NCI-H69 (cell line): ENCODE measurements around the gene GPBP1.

Experiments
- DNase-seq: peaks from one replicate; lab custom pipeline; 2025; lab: John Stamatoyannopoulos, UW

The GPBP1 gene

DNA sequence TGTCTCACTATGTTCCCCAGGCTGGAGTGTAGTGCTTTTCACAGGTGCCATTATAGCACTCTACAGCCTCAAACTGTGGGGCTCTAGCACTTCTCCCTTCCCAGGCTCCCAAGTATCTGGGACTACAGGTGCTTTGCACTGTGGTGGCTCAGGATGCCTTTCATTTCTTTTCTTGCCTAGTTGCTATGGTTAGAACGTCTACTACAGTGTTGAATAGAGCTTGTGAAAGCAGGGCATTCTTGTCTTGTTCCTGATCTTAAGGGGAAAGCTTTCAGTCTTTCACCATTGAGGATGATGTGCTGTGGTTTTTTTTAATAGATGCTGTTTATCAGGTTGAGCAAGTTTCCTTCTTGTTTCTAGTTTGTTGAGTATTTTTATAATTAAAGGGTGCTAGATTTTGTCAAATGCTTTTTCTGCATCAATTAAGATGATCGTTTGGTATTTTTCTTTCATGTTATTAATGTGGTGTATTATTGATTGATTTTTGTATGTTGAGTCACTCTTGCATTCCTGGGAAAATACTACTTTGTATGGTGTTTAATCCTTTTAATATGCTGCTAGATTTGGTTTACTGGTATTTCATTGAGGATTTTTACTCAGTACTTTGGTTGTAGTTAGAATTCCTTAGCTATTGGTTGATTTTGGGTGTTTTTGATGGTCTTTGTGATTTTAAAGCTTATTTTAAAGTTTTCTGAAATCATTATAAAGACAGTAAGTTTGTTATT lies 35.6 kb downstream of the GPBP1 start:
- no peak for DNase-seq

DNA sequence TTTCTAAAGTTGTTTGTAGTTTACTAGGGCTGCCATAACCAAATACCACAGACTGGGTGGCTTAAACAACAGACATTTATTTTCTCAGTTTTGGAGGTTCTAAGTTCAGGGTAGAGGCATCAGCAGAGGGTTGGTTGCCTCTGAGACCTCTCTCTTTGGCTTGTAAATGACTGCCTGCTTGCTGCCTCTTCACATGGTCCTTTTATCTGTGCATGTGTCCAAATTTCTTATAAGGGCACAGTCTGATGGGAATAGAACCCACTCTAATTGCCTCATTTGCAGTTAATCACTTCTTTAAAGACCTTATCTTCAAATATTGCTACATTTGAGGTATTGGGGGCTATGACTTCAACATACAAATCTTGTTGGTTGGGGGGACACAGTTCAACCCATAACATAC lies 36.8 kb downstream of the GPBP1 start:
- DNase-seq: no peak

DNA sequence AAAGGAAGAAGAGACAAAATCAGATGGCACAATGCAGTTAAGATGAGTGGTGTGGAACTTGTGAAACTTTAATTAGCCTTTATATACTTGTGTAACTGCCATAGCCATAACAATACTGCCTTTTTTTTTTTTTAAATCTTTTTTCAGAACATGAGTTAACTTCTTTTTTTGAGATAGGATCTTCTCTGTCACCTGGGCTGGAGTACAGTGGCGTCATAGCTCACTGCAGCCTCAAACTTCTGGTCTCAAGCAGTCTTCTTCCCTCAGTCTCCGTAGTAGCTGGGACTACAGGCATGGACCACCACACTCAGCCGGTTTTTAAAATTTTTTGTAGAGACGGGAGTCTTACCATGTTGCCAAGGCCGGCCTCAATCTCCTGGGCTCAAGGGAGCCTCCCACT lies 37.2 kb downstream of the GPBP1 start:
- no peak for DNase-seq

DNA sequence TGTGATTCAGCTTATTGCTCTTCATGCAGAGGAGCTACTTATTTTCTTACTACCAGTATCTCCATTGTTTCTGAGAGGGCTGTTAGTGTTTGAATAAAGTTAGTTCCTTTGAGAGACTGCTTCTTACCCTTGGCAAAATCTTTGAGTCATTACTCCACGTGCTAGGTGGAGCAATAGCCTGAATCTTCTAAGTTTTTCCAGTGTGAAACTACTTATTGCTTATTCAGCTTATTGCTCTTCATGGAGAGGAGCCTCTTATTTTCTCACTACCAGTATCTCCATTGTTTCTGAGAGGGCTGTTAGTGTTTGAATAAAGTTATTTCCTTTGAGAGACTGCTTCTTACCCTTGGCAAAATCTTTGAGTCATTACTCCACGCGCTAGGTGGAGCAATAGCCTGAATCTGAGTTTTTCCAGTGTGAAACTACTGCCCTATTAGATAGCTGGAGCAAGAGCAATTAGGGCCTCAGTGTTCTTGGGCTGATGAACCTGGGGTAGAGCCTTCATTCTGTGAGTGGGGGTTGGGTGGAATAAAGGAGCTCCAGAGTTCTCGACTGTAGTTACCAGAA lies 41.9 kb downstream of the GPBP1 start:
- DNase-seq: no peak

DNA sequence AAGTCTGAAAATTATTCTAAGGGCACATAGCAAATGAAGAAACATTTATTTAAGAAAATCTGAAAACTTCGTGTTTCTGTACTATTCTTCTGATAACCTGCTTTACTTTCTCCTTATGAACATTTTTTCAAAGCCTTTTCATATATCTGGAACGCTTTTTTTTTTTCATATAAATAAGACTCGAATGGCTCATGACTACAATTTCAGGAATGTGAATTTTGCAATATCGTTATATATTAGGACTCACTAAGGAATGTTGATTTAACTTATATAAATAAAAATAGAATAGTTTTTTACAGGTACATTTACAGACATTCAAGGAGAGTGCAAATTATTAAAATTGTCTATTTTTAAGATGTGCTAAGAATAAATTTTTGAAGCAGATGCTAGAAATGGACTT lies 42.9 kb downstream of the GPBP1 start:
- DNase-seq: no peak

DNA sequence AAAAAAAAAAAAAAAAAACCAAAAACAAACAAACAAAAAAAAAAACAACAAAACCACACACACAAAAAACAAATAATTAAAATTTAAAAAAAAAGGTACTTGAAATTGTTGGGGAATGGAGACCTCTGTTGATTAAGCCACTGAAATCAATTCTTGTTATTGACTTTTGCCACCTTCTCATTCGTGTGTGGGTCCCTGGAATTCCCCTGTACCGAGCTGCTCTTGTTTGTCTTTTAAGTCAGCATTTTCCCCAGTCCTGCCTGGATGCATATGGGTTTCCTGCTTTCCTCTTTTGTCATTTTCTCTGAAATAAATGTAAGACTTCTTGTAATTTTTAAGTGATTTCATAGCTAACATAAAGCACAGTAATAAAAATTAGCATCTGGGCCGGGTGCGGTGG lies 45.5 kb downstream of the GPBP1 start:
- DNase-seq: no peak

DNA sequence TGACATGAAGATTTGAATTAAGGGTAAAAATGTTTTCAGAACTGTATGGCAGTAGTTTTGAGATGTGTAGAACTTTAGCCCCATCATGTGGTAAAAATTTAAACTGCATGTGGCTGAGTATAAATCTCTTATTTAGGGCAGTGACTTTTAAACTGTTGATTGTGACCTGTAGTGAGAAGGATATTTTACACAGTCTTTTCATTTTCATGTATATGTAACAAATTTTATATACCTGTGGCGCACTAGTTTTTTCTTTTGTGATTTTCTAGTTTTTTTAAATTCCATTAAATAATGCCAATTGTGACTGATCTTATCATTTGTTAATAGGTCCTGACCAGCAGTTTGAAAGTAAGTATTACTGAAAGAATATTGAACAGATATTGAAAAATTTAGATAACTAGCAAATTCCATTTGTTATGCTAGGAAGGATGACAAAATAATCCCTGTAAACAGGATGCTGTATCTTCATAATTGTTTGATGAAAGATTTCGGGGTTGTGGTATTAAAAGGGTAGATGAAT lies 47.2 kb downstream of the GPBP1 start:
- DNase-seq: peak; percentile 56

DNA sequence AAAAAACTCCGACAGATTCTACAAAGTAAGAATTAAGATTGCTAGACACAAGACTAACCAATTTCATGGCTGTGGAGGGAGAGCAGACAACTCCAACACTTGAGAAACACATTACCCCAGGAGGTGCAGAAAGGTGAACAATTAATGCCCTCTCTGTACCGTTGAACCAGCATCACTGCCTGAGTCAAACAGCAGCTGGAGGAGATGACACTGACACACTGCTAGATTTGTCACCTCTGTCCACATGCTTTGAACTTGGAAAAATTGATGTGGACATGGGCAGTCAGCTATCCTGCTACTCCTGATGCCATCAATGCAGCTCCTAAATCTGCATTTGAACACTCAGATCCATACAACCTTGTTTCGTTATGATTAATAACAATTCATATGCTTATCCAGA lies 51.7 kb downstream of the GPBP1 start:
- DNase-seq: peak; percentile 4

DNA sequence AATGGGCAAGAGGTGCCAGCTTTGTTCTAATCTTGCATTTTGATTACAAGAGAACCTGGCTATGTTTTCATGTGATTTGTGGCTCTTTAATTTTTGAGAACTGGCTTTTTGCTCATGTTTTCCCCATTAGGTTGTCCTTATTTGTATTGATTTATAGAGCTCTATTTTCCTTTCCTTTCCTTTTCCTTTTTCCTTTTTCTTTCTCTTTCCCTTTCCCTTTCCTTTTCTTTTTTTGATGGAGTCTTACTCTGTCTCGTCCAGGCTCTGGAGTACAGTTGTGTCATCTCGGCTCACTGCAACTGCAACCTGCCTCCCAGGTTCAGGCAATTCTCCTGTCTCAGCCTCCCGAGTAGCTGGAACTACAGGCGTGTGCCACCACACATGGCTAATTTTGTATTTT lies 55.5 kb downstream of the GPBP1 start:
- no peak for DNase-seq

DNA sequence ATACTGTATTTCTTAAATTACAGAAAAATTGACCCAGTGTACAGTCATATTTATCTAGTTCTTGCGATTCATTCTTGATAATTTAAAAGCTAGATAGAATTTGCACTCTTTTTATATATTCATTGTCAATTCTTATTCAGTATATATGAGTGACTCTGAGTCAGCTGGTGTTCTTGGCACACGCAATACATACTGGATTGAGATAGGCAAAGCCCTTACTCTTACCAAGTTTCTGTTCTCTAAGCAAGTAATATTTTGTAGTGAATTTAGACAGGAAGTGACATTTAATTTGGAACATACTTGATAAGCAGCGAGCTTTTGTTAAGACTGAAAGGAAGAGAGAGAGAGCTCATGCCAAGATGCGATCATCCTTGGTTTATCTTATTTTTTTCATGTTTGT lies 57.7 kb downstream of the GPBP1 start:
- no peak for DNase-seq

DNA sequence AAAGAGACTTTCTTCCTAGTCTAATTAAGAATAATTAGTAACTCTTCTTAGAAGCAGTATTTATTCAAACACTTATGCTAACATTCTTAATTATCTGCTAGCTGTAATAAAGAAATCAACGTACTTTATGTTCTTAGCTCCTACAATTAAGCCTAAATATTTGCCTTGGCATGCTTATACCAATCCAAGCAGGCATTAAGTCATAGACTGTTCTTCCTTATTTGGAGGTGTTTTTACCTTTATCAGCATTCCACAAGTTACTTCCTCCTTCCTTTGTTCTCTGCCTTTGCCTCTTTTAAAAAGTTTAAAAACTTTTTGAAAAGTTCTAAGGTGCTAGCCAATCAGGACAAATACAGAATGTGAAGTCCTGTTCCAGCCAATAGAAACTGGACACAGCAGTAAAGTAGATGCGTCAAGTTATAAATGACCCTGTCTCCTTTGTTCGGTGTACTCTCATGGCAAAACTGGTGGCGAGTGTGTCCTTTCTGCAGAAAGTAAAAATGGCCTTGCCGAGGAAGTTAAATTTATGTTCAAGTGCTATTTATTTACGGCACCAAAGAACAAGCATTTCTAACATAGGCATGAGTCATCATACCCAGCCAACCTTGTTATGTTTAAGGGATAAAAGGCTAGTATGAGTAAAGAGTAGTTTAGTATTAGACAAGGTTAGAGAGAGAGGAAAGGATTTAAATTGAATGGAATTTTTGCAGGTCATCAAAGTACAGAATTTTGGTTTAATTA lies 58.6 kb downstream of the GPBP1 start:
- DNase-seq: no peak

DNA sequence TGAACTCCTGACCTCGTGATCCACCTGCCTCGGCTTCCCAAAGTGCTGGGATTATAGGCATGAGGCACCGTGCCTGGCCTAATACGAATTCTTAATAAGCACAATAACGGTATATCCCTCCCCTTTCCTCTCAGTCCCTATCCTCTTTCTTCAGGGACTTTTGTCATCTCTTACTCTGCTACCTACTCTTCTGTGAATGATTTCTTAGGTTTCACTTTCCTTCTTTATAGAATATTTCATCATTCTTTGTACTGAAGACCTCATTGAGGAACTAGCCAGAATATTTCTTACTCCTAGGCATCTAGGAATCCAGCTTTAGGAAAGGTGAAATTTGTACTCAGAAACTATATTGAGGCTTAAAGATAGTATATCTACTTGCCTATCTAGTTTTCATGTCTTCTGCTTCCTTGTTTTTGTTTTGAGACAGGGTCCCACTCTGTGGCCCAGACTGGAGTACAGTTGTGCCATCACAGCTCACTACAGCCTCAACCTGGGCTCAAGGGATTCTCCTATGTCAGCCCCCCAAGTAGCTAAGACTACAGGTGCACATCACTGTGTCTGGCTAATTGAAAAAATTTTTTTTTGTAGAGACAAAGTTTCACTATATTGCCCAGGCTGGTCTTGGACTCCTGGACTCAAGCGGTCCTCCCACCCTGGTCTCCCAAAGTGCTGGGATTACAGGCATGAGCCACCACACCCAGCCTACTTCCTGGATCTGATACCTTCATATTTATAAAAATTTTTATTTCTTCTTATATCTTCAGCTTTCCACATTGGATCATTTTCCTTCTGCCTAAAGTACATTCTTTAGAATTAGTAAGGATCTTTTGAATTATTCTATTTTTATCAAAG lies 69.7 kb downstream of the GPBP1 start:
- no peak for DNase-seq

DNA sequence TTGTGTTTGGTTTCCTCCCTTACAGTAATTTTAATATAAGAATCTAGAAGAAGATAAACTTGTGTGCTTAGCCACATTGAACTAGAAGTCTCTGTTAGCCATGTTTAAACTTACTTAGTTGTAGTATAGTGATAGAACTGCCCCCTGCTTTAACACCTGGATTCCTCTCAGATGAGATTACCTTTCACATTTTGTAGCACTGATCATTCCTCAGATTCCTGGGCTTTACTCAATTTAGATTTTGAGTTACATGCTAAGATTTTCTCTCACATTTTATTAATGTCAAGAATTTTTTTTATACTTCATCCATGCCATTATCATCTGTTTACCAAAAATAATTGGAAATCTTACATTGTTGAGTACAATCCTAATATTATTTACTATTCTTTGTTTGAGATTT lies 70.5 kb downstream of the GPBP1 start:
- no peak for DNase-seq

DNA sequence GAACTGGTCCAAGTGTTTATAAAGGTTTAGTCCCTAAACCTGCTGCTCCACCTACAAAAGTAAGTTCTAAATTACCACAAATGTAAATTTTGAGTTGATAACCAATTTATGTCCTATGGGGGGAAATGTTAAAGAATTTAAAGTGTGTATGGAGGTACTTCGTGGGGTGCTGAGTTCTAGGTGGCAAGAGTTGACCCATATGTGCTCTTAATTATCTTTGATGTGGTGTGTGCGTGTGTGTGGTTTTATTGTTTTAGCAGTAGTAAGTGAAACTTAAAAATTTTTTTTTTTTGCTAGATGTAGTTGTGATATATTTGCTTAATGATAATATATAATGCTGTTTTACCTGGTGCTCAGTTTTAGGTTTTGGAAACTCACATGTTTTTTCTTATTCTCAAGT lies 72.6 kb downstream of the GPBP1 start:
- DNase-seq: no peak

DNA sequence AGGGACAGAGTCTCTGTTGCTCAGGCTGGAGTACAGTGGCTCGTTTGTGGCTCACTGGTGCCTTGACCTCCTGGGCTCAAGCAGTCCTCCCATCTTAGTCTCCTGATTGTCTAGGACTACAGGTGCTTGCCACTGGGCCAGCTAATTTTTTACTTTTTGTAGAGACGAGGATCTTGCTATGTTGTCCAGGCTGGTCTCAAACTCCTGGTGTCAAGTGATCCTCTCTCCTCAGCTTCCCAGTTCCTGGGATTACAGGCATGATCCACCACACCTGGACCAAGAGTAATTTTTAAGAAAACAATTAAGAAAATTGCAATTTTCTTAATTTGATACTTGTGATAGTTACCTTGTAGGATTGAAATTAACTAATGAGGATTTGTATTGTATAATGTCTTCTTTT lies 73.9 kb downstream of the GPBP1 start:
- DNase-seq: no peak

DNA sequence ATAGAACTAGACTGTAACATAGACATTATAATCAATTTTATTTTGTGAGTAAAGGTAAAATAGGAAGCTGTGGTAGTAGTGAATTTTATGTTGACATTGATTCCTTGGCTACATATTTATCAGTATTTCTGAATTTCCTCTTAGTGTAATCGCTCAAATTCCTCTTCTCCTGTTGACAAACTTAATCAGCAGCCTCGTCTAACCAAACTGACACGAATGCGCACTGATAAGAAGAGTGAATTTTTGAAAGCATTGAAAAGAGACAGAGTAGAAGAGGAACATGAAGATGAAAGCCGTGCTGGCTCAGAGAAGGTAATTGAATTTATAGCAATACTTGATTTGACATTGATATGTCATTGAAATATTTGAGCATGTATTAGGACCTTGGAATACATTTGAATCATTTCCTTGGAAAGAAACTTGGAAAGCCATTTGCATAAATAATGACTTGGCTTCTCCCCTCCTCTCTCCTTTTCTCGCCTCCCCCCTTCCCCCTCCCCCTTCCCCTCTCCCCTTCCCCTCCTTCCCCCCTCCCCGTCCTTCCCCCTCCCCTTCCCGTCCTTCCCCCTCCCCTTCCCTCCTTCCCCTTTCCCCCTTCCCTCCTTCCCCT lies 75.5 kb downstream of the GPBP1 start:
- DNase-seq: no peak

DNA sequence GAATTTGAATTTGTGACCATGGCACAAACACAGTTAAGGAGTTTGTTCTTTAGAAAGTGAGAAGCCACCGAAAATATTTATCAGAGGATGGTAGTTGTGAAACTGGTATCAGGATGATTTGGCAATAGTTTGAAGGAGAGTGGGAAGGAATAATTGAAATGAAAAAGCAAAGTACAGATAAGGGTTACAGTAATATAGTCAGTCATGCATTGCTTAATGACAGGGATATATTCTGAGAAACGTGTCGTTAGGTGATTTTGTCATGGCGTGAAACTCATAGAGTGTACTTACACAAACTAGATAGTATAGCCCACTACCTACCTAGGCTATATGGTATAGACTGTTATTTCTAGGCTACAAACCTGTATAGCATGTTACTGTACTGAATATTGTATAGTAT lies 84.2 kb downstream of the GPBP1 start:
- DNase-seq: no peak

DNA sequence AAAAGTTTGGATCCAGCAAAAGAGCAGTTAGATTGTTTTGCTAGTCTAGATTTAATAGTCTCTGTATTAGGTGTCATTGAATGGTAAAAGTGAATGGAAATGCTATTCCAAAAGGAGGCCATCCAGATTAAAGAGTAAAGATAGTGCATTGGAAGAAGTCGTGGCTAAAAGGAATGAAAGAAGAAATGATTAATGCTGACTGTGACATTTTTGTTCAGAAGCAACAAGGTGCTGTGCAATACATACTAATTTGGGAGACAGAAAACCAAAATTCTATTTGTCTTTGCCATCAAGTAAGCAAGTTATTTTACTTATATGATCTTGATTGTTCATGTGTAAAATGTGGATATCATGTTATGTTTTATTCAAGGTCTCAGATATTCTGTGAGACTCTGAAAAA lies 85.1 kb downstream of the GPBP1 start:
- no peak for DNase-seq

DNA sequence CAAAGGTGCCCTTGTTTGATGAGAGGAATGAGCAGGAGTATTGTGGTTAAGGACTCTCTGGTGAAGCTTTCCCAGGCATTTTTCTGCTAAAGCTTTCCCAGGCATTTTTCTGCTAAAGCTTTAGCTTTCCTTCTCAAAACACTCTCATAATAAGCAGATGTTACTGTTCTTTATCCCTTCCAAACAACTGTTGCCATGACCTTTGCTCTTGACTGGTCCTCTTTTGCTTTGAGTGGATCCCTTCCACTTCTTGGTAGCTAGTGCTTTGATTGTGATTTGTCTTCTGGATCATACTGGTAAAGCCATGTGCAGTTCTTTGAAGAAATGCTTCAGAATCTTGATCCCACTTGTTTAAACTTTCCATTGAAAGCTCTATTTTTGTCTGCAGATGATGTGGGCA lies 85.8 kb downstream of the GPBP1 start:
- no peak for DNase-seq

DNA sequence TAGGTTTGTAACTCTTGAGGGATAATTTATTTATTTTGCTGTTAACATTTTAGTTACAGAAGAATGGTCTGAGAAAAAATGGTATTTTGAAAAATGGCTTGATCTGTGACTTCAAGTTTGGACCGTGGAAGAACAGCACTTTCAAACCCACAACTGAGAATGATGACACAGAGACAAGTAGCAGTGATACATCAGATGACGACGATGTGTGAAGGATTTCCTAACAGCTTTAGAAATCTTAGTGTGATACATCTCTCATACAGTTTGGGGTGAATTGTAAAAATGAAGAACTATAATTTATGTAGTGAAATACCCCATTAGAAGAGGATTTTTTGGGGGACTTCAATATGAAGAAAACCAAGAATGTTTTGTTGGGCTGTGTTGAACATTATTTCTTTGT lies 88.7 kb downstream of the GPBP1 start:
- DNase-seq: no peak

DNA sequence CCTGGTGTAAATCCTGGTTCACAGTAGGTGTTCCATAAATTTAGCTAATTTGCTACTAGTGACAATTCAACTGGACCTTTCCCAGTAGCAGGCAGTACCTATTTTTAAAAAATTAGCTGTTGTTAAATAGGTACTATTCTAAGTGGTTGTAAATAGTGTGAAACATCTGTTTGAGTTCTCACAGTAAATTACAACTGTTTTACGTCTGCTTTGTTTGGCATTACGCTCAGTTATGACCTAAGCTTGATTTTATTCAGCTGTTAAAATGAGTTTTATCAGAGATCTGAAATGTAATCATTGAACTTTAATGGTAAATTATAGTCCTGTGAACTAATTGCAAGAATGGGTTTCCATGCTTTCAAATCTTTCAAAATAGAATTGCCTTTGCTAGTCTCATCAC lies 93.9 kb downstream of the GPBP1 start:
- peak; percentile 24 for DNase-seq

DNA sequence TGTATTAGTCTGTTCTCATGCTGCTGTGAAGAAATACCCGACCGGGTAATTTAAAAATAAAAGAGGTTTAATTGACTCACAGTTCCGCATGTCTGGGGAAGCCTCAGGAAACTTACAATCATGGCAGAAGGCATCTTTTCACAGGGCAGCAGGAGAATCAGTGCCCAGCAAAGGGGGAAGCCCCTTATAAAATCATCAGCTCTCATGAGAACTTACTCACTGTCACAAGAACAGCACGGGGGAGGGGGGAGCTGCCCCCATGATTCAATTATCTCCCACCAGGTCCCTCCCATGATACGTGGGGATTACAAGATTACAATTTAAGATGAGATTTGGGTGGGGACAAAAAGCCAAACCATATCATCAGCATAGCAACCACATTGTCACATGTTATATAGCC lies 102.5 kb downstream of the GPBP1 start:
- no peak for DNase-seq
